Thymus (tissue), 11 donors: ENCODE results near the gene KLHL18. TPM values are rescaled to one million over a fixed set of nuclear protein-coding genes. Genes with fewer than 3 reads are reported as not detected.
A peak's percentile ranks its signal among the peaks of the same experiment; 100 is the strongest.

Experiments used
- DNase-seq, 9 donors: peaks; one replicate each; pipeline ENCODE4 v3.0.0-alpha.2; 2013; ENCODE audit warnings: low spot score in 9 of 9, low read depth in 6 of 9, missing footprints in 1 of 9
- H3K27ac ChIP-seq, 2 donors: one replicate each; pipeline ENCODE4 v1.5.1; 2013; ENCODE audit warnings: control low read depth in 1 of 2, low read depth in 1 of 2, low read length in 1 of 2, mild to moderate bottlenecking in 1 of 2, moderate library complexity in 1 of 2
- H3K27me3 ChIP-seq, 2 donors: one replicate each; pipeline ENCODE4 v1.5.1; 2013; ENCODE audit warnings: low read length in 1 of 2; ENCODE audit not compliant: control insufficient read depth in 2 of 2, insufficient read depth in 1 of 2
- H3K36me3 ChIP-seq, 2 donors: one replicate each; pipeline ENCODE4 v1.5.1; 2013; ENCODE audit warnings: low read length in 1 of 2, mild to moderate bottlenecking in 1 of 2, moderate library complexity in 1 of 2; ENCODE audit not compliant: control insufficient read depth in 2 of 2, insufficient read depth in 2 of 2
- H3K4me1 ChIP-seq, 2 donors: one replicate each; pipeline ENCODE4 v1.5.1; 2013; ENCODE audit warnings: low read length in 2 of 2; ENCODE audit not compliant: control insufficient read depth in 2 of 2, insufficient read depth in 2 of 2
- H3K4me3 ChIP-seq, 2 donors: one replicate each; pipeline ENCODE4 v1.5.1; 2013; ENCODE audit warnings: low read length in 2 of 2, control low read depth in 1 of 2, mild to moderate bottlenecking in 1 of 2
- H3K9me3 ChIP-seq, 2 donors: one replicate each; pipeline ENCODE4 v1.5.1; 2013; ENCODE audit warnings: low read length in 1 of 2, mild to moderate bottlenecking in 1 of 2; ENCODE audit not compliant: control insufficient read depth in 2 of 2, insufficient read depth in 1 of 2
- WGBS: extraction: QIAGEN DNeasy Blood & Tissue Kit; methylation state at CpG from one replicate; pipeline ENCODE4 v1.1.7; 2013; 5-methylcytosine and 5-hydroxymethylcytosine counted together
- polyA plus RNA-seq: library from polyadenylated mRNA; stranded (reverse); fragments of 200-250 nt; gene quantifications from one replicate; pipeline ENCODE4 v1.2.3, GENCODE V29; 2013
- total RNA-seq: library from RNA; stranded (reverse); fragments of 120-200 nt; gene quantifications from one replicate; pipeline ENCODE4 v1.2.4, GENCODE V29; 2013
- donor health status: healthy.

KLHL18 gene
- total and polyA plus RNA-seq, 2 donors, result 8.0 to 11.5 TPM

DNA sequence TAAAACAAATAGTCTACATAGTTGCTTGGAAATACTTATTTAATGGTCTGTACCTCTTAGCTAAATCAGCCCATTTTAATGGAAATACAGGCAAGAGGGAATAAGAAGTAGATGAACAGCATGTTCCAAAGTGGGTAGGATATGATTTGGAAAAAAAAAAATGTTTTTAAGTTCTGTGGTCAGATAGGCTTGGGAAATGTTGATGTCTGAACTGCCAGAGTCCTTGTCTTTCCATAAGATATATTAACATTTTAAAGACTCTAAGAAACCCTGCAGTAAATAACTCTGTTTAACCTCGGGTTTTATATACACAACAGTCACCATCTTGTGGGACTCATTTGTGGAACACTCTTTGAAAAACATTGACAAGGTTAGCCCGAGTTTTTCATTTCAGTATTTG is 58.1 kb downstream of the KLHL18 start:
- peaks cover 61 to 72% of the 10 kb centered on the region in 2 donors for H3K36me3 ChIP-seq
- WGBS, result 98% methylated on average over 2 of the region's 2 CpGs

GRCh38 chr3:47342151-47342550 is 59.4 kb downstream of the KLHL18 start:
- H3K4me3 ChIP-seq, result no peak overlapping the region
- no peak for DNase-seq
- no peaks in the 10 kb centered on the region for H3K9me3 ChIP-seq
- H3K27ac ChIP-seq, result no peak overlapping the region
- no peaks in the 10 kb centered on the region for H3K27me3 ChIP-seq
- 99% methylated on average over 2 of the region's 2 CpGs for WGBS
- peaks cover 0 to 4% of the 10 kb centered on the region in 2 donors for H3K4me1 ChIP-seq
- H3K36me3 ChIP-seq, result peaks cover 50 to 60% of the 10 kb centered on the region in 2 donors

More for the DNA sequence above, 58.1 kb downstream of the KLHL18 start:
- Histone ChIP-seq H3K9me3 (no peaks in the 10 kb centered on the region), H3K4me3 (no peak overlapping the region), H3K27ac (no peak overlapping the region), H3K4me1 (no peaks in the 10 kb centered on the region), H3K27me3 (no peaks in the 10 kb centered on the region)
- DNase-seq, result no peak

- DNase-seq, result no peak
- Histone ChIP-seq H3K27me3 (no peaks in the 10 kb centered on the region), H3K27ac (no peak overlapping the region), H3K4me1 (peaks cover 0 to 4% of the 10 kb centered on the region in 2 donors), H3K4me3 (no peak overlapping the region), H3K9me3 (no peaks in the 10 kb centered on the region), H3K36me3 (peaks cover 46 to 53% of the 10 kb centered on the region in 2 donors)
Observed at GRCh38 chr3:47342812-47343211, 60.1 kb downstream of the KLHL18 start.

GRCh38 chr3:47343471-47343971 is 60.8 kb downstream of the KLHL18 start:
- H3K4me3 ChIP-seq, result no peak overlapping the region
- 98% methylated on average over 17 of the region's 17 CpGs for WGBS
- H3K9me3 ChIP-seq, result no peaks in the 10 kb centered on the region
- H3K27me3 ChIP-seq, result no peaks in the 10 kb centered on the region
- no peak for DNase-seq
- H3K36me3 ChIP-seq, result peaks cover 43 to 46% of the 10 kb centered on the region in 2 donors
- H3K4me1 ChIP-seq, result peaks cover 0 to 4% of the 10 kb centered on the region in 2 donors
- H3K27ac ChIP-seq, result no peak overlapping the region

- DNase-seq, result no peak
- Histone ChIP-seq H3K27me3 (no peaks in the 10 kb centered on the region), H3K4me1 (peaks cover 0 to 4% of the 10 kb centered on the region in 2 donors), H3K27ac (no peak overlapping the region), H3K9me3 (no peaks in the 10 kb centered on the region), H3K4me3 (no peak overlapping the region), H3K36me3 (peaks cover 33 to 36% of the 10 kb centered on the region in 2 donors)
- 82% methylated on average over 6 of the region's 6 CpGs for WGBS
Observed at GRCh38 chr3:47344971-47345370, 62.2 kb downstream of the KLHL18 start.

DNA sequence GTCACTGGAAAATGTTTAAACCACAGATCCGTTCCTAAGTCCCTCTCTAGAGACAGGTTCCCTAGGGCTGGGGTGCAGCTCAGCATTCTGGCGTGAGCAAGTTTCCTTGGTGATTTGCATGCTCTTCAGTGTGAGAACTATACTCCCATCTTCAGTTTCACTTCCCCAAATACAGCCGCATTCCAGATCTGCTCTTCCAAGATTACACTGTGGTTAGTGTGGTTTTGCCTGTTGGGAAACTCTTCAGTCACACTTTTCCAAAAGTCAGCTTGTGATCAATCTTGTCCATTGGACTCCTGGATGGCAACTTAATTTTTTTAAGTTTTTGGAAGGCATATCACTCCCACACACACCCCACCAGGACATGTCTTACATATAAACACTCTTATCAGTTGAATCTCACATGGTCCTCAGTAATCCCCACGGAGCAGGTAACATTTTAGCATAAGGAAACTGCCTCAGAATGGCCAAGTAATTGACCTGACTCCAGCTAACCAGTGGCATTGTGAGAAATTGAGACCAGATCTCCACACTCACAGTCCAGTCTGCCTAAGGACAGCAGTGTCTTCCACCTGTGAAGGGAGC is 64.6 kb downstream of the KLHL18 start:
- DNase-seq, result peak in 1 of 9 donors; percentile 16
- H3K27ac ChIP-seq, result no peak overlapping the region
- H3K4me3 ChIP-seq, result no peak overlapping the region
- no peaks in the 10 kb centered on the region for H3K27me3 ChIP-seq
- 22% methylated on average over 4 of the region's 4 CpGs for WGBS
- H3K9me3 ChIP-seq, result no peaks in the 10 kb centered on the region
- H3K36me3 ChIP-seq, result peaks cover 25 to 27% of the 10 kb centered on the region in 2 donors
- H3K4me1 ChIP-seq, result peaks cover 0 to 4% of the 10 kb centered on the region in 2 donors

GRCh38 chr3:47348411-47349154 is 65.8 kb downstream of the KLHL18 start:
- WGBS, result 97% methylated on average over 5 of the region's 5 CpGs
- no peaks in the 10 kb centered on the region for H3K27me3 ChIP-seq
- peaks cover 13 to 18% of the 10 kb centered on the region in 2 donors for H3K36me3 ChIP-seq
- no peak for DNase-seq
- H3K4me3 ChIP-seq, result no peak overlapping the region
- H3K9me3 ChIP-seq, result no peaks in the 10 kb centered on the region
- H3K4me1 ChIP-seq, result peaks cover 0 to 4% of the 10 kb centered on the region in 2 donors
- H3K27ac ChIP-seq, result no peak overlapping the region

DNA sequence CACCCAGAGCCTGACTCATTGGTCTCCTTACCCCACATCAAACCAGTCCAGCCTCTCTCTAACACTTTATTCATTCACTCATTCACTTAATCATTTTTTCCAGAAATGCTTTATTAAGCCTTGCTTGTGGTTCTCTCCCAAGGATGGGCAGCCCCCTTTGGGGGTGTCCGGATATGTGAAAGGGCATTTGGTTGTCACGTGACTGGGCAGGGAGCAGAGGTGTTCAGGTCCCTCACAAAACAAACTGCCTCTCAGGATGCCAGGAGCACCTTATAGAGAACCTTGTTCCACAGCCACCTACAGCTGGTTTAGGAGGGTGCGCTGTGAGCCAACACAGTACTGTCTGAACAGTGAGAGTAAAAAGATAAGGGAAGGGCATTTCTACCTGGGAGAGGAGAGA is 72.3 kb downstream of the KLHL18 start:
- Histone ChIP-seq H3K27ac (no peak overlapping the region), H3K27me3 (no peaks in the 10 kb centered on the region), H3K4me1 (no peaks in the 10 kb centered on the region), H3K9me3 (peaks cover 1 to 18% of the 10 kb centered on the region in 2 donors), H3K36me3 (no peaks in the 10 kb centered on the region), H3K4me3 (no peak overlapping the region)
- WGBS, result 96% methylated on average over 3 of the region's 3 CpGs
- no peak for DNase-seq

DNA sequence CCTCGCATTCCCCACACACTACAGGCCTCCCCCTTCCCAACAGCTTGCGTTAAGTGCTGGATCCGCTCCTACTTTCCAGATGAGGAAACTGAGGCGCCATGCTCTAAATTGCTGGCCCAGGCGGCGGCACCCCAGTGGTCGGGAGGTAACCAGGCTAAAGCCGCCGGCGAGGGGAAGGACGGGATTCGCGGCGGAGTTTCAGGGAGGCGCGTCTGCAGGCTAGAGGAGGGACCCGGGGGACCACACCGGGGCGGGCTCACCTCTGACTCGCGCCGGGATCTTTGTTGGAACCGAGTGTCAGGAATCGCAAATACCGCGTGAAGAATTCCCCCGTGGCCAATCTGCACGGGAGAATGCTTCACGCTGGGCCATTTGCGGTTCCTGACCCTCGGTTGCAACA is 73.5 kb downstream of the KLHL18 start:
- H3K9me3 ChIP-seq, result peaks cover 1 to 24% of the 10 kb centered on the region in 2 donors
- no peak overlapping the region for H3K27ac ChIP-seq
- 97% methylated on average over 31 of the region's 31 CpGs for WGBS
- no peaks in the 10 kb centered on the region for H3K27me3 ChIP-seq
- no peaks in the 10 kb centered on the region for H3K36me3 ChIP-seq
- H3K4me1 ChIP-seq, result no peaks in the 10 kb centered on the region
- DNase-seq, result no peak
- no peak overlapping the region for H3K4me3 ChIP-seq
